Fibroblast of villous mesenchyme (primary cell): ENCODE measurements around the gene KIF13A. TPM values are rescaled to one million over a fixed set of nuclear protein-coding genes. Genes with fewer than 3 reads are reported as not detected.

Experiments used
- DNase-seq: peaks from one replicate; pipeline ENCODE4 v3.0.0-alpha.2; 2010; ENCODE audit warnings: low read depth
- H3K4me3 ChIP-seq: 2 replicates; pipeline ENCODE4 v1.5.1; 2011; ENCODE audit warnings: low read depth, mild to moderate bottlenecking, low read length
- CTCF ChIP-seq: IDR thresholded peaks from 2 replicates; pipeline ENCODE4 v1.5.1; 2012; ENCODE audit warnings: low read depth, mild to moderate bottlenecking, low read length; ENCODE audit not compliant: insufficient read depth
- total RNA-seq: library from RNA; depleted of rRNA; stranded (reverse); fragments of >200 nt; gene quantifications from 2 replicates; pipeline ENCODE4 v1.2.3, GENCODE V29; 2012

The KIF13A gene
- total RNA-seq, 1 donor, result 49.2 TPM

DNA sequence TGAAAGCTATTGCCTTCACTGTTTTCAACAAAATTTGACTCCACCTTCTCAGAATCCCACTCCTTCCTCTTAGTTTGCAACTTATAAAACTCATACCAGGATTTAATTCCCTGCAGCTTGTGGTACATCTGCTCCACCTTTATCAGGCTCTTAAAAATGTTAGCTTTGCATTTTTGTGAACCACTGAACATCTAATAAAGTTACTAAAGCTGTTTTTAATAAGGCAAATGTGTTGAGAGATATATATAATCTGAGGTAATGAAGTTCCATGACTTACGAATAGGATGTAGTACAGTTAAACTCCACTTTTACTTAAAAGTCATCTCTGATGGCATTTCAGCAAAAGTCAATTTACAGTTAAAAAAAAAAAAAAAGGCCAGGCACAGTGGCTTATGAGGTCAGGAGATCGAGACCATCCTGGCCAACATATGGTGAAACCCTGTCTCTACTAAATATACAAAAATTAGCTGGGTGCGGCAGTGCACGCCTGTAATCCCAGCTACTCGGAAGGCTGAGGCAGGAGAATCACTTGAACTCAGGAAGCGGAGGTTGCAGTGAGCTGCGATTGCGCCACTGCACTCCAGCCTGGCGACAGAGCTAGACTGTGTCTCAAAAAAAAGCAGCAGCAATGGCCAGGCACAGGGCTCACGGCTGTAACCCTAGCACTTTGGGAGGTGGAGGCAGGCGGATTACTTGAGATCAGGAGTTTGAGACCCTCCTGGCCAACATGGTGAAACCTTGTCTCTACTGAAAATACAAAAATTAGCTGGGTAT is 106.2 kb downstream of the KIF13A start:
- DNase-seq, result peak; percentile 88
- H3K4me3 ChIP-seq, result no peak overlapping the region
- TF ChIP-seq CTCF, result no peak

DNA sequence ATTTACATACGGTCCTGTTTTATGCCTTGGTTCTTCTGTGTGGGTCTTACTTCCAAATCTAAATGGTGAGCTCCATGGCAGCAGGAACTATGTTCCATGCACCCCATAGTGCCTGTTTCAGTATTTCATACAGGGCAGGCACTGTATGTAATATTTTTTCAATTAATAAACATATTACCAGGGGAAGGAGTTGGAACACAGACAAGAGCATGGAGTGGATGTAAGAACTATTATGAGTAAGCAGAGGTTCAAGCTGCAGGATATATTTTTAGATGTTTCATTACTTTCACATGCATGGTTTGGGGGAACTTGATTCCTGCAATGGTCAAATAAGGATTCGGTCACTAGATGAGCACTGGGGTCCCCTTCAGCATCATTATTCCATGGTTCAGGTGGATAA is 108.3 kb downstream of the KIF13A start:
- no peak for TF ChIP-seq CTCF
- no peak overlapping the region for H3K4me3 ChIP-seq
- no peak for DNase-seq

DNA sequence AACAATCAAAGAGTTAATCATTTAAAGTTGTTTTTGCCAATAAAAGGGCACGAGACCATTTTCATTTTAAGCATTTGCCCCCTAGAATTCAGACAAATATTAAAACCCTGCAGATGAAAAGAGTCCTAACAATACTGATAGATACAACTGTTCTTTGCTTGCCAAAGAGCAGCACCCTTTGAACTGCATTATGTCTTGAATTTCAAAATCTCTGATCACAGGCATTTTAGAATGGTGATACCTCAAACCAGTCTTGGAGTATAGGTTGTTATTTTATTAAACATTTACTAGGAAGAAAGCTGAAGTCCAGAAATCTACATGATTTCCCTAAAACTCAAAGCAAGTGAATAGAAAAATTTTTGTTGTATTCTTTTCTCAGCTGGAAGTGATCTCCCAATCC is 108.7 kb downstream of the KIF13A start:
- no peak for TF ChIP-seq CTCF
- DNase-seq, result no peak

DNA sequence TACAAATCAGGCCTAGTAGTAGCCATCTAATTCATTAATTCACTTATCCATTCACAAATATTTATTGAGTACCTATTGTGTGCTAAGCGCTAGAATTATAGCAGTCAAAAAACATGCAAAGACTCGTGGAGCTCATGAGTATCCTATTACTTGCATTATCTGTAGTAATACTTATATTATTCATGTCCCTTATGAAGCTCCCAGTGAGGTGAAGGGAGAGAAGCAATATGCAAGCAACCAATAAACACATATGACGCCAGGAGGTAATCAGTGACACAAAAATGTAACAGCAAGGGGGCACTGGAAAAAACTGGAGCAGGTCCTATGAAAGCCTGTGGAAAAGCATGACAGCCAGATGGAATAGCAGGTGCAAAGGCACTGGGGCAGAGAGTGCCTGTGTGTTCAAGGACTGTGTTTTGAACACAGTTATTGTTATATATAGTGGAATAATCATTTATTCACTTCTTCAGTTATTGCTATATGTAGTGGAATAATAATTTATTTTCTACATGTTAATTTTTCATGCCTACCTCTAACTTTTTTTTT is 109.5 kb downstream of the KIF13A start:
- no peak for DNase-seq
- no peak overlapping the region for H3K4me3 ChIP-seq

More for the DNA sequence above, 108.7 kb downstream of the KIF13A start:
- H3K4me3 ChIP-seq, result no peak overlapping the region

GRCh38 chr6:17877196-17877894 is 110.1 kb downstream of the KIF13A start:
- H3K4me3 ChIP-seq, result no peak overlapping the region
- no peak for TF ChIP-seq CTCF
- DNase-seq, result peak; percentile 82

More for the DNA sequence above, 109.5 kb downstream of the KIF13A start:
- TF ChIP-seq CTCF, result no peak

- no peak for TF ChIP-seq CTCF
- H3K4me3 ChIP-seq, result no peak overlapping the region
- no peak for DNase-seq
These were observed 112.7 kb downstream of the KIF13A start for GRCh38 chr6:17874753-17875152.
